ENCODE data around the gene OPHN1. TPM values are rescaled to one million over a fixed set of nuclear protein-coding genes. Genes with fewer than 3 reads are reported as not detected.

OPHN1 gene
- total and polyA plus RNA-seq, 2 donors (not counting 3 experiments of a cell fraction or from before 2014, with no cell fraction given): 3.9 to 6.7 TPM

- no peak overlapping the region for H3K27ac ChIP-seq (ENCODE audit: insufficient read depth, low read depth, low read length)
- no peaks in the 10 kb centered on the region for H3K27me3 ChIP-seq (ENCODE audit: control insufficient read depth in 2 of 2, insufficient read depth in 2 of 2, low read length in 2 of 2)
- H3K79me2 ChIP-seq (ENCODE audit: control insufficient read depth, insufficient read depth, low read length): no peaks in the 10 kb centered on the region
- CTCF ChIA-PET: no interaction called here
- DNase-seq (ENCODE audit: low read depth, low spot score) (no peak), FAIRE-seq (no peak)
- intact Hi-C loops (cut with micrococcal nuclease) (no loop called here), dilution Hi-C loops (cut with MboI; ENCODE audit: extremely low pct_ligation_motif_present, low sequenced_read_pairs) (no loop called here)
- no peak overlapping the region for H2AFZ ChIP-seq (ENCODE audit: low read depth, low read length)
- TF ChIP-seq EZH2 (IDR thresholded peaks at IDR 0.05; ENCODE audit: borderline replicate concordance, low read depth, low read length, severe bottlenecking) (no peak), FOS (IDR thresholded peaks at IDR 0.05; ENCODE audit: borderline replicate concordance, insufficient read depth, low read length) (no peak), POLR2AphosphoS5 (IDR thresholded peaks at IDR 0.05; ENCODE audit: insufficient read depth, low read depth, low read length) (no peak), JUN (IDR thresholded peaks at IDR 0.05; ENCODE audit: borderline replicate concordance, insufficient read depth, insufficient read length, low read depth) (no peak), POLR2A (IDR thresholded peaks at IDR 0.05; ENCODE audit: low read depth, low read length) (no peak)
- TF ChIP-seq, protein P1, sequence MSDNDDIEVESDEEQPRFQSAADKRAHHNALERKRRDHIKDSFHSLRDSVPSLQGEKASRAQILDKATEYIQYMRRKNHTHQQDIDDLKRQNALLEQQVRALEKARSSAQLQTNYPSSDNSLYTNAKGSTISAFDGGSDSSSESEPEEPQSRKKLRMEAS (IDR thresholded peaks at IDR 0.05; ENCODE audit: insufficient read depth, insufficient read length): no peak
- TF ChIP-seq, protein P2, sequence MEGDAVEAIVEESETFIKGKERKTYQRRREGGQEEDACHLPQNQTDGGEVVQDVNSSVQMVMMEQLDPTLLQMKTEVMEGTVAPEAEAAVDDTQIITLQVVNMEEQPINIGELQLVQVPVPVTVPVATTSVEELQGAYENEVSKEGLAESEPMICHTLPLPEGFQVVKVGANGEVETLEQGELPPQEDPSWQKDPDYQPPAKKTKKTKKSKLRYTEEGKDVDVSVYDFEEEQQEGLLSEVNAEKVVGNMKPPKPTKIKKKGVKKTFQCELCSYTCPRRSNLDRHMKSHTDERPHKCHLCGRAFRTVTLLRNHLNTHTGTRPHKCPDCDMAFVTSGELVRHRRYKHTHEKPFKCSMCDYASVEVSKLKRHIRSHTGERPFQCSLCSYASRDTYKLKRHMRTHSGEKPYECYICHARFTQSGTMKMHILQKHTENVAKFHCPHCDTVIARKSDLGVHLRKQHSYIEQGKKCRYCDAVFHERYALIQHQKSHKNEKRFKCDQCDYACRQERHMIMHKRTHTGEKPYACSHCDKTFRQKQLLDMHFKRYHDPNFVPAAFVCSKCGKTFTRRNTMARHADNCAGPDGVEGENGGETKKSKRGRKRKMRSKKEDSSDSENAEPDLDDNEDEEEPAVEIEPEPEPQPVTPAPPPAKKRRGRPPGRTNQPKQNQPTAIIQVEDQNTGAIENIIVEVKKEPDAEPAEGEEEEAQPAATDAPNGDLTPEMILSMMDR (IDR thresholded peaks at IDR 0.05; ENCODE audit: extremely low read depth in 1 of 2, insufficient read depth in 1 of 2, low read depth in 1 of 2, low read length in 2 of 2): no peak
- no peak overlapping the region for H3K4me3 ChIP-seq (replicated peaks in 1 of 3; ENCODE audit: insufficient read depth in 1 of 3, low read depth in 1 of 3, low read length in 3 of 3)
- no peaks in the 10 kb centered on the region for H3K36me3 ChIP-seq (ENCODE audit: control insufficient read depth in 2 of 2, extremely low read depth in 1 of 2, insufficient read depth in 2 of 2, low read length in 2 of 2)
- no peaks in the 10 kb centered on the region for H4K20me1 ChIP-seq (replicated peaks; ENCODE audit: control insufficient read depth, extremely low read depth, insufficient read depth, low read length)
- no peaks in the 10 kb centered on the region for H3K4me1 ChIP-seq (ENCODE audit: control insufficient read depth, extremely low read depth, insufficient read depth, low read length)
- BruUV-seq (replicated peaks): no TSS peak
- H3K9me3 ChIP-seq (replicated peaks; ENCODE audit: control insufficient read depth, insufficient read depth, low read length): no peaks in the 10 kb centered on the region
- no peak overlapping the region for H3K4me2 ChIP-seq (ENCODE audit: insufficient read depth, low read length)
- no peak overlapping the region for H3K9ac ChIP-seq (replicated peaks; ENCODE audit: extremely low read depth, insufficient read depth, low read length)
- POLR2A ChIA-PET: no interaction called here
- H3K9me1 ChIP-seq (replicated peaks; ENCODE audit: control insufficient read depth, extremely low read depth, insufficient read depth, low read length): no peaks in the 10 kb centered on the region
Measured at GRCh38 chrX:68304602-68305001, 128.7 kb downstream of the OPHN1 start.

Data from endothelial cell of umbilical vein (primary cell).